Calu3 (cell line): ENCODE results near the gene DNMBP. TPM values are rescaled to one million over a fixed set of nuclear protein-coding genes. Genes with fewer than 3 reads are reported as not detected.
A peak's percentile ranks its signal among the peaks of the same experiment; 100 is the strongest.

Source experiments
- BruUV-seq: library from RNA; stranded (reverse); fragments of 400-500 nt; replicated peaks from 2 replicates; lab custom pipeline; 2021; lab: Mats Ljungman, UMichigan
- CTCF ChIA-PET: fragments of 300-600 bp; sonication (Branson Sonifier 250); formaldehyde crosslinking; loops from one replicate; lab custom pipeline; 2022; ENCODE audit warnings: antibody characterized with exemption; lab: Charles Lee
- DNase-seq: peaks from one replicate; pipeline ENCODE4 v3.0.0; 2022
- H3K27ac Mint-ChIP-seq: one replicate; pipeline ENCODE4 v1.8.0; 2022; ENCODE audit warnings: mixed read lengths; ENCODE audit not compliant: unreplicated experiment
- H3K27me3 Mint-ChIP-seq: one replicate; pipeline ENCODE4 v1.8.0; 2022; ENCODE audit warnings: mixed read lengths; ENCODE audit not compliant: unreplicated experiment
- H3K36me3 Mint-ChIP-seq: one replicate; pipeline ENCODE4 v1.8.0; 2022; ENCODE audit warnings: mild to moderate bottlenecking, moderate library complexity, mixed read lengths; ENCODE audit not compliant: insufficient read depth, unreplicated experiment
- H3K4me1 Mint-ChIP-seq: one replicate; pipeline ENCODE4 v1.8.0; 2022; ENCODE audit warnings: mild to moderate bottlenecking, low read depth, mixed read lengths; ENCODE audit not compliant: unreplicated experiment
- H3K4me3 Mint-ChIP-seq: one replicate; pipeline ENCODE4 v1.8.0; 2022; ENCODE audit warnings: mild to moderate bottlenecking, low read depth, moderate library complexity, mixed read lengths; ENCODE audit not compliant: unreplicated experiment
- H3K9me3 Mint-ChIP-seq: one replicate; pipeline ENCODE4 v1.8.0; 2022; ENCODE audit warnings: low read depth, mixed read lengths; ENCODE audit not compliant: unreplicated experiment
- intact Hi-C: fragments of 100-400 bp; cut with micrococcal nuclease; formaldehyde crosslinking; loops from one replicate; pipeline ENCODE4 v1.10.0; 2022; ENCODE audit not compliant: unreplicated experiment
- total RNA-seq: library from RNA; stranded (reverse); gene quantifications from 2 replicates; pipeline ENCODE4 v1.2.3, GENCODE V29; 2022
- TF ChIP-seq, protein P1 (sequence below): fragments of 200-600 bp; IDR thresholded peaks from one replicate; pipeline ENCODE4 v1.8.0; 2022; ENCODE audit warnings: antibody characterized with exemption; ENCODE audit not compliant: unreplicated experiment

Gene DNMBP
- total RNA-seq, 1 experiment from 2014 or later = 17.6 TPM

GRCh38 chr10:99913831-99914235 lies 95.9 kb downstream of the DNMBP start:
- H3K27ac Mint-ChIP-seq = no peak overlapping the region
- intact Hi-C loops = no loop called here
- H3K4me3 Mint-ChIP-seq = no peak overlapping the region
- TF ChIP-seq, protein P1, sequence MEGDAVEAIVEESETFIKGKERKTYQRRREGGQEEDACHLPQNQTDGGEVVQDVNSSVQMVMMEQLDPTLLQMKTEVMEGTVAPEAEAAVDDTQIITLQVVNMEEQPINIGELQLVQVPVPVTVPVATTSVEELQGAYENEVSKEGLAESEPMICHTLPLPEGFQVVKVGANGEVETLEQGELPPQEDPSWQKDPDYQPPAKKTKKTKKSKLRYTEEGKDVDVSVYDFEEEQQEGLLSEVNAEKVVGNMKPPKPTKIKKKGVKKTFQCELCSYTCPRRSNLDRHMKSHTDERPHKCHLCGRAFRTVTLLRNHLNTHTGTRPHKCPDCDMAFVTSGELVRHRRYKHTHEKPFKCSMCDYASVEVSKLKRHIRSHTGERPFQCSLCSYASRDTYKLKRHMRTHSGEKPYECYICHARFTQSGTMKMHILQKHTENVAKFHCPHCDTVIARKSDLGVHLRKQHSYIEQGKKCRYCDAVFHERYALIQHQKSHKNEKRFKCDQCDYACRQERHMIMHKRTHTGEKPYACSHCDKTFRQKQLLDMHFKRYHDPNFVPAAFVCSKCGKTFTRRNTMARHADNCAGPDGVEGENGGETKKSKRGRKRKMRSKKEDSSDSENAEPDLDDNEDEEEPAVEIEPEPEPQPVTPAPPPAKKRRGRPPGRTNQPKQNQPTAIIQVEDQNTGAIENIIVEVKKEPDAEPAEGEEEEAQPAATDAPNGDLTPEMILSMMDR = no peak
- H3K27me3 Mint-ChIP-seq = no peaks in the 10 kb centered on the region
- peaks cover 12% of the 10 kb centered on the region for H3K4me1 Mint-ChIP-seq
- no peaks in the 10 kb centered on the region for H3K9me3 Mint-ChIP-seq
- H3K36me3 Mint-ChIP-seq = peaks cover 4% of the 10 kb centered on the region
- CTCF ChIA-PET = no interaction called here
- no peak for DNase-seq
- BruUV-seq = no TSS peak

GRCh38 chr10:99912041-99912440 lies 97.7 kb downstream of the DNMBP start:
- Mint-ChIP-seq H3K36me3 (peaks cover 12% of the 10 kb centered on the region), H3K27ac (no peak overlapping the region), H3K4me3 (no peak overlapping the region), H3K27me3 (no peaks in the 10 kb centered on the region), H3K9me3 (no peaks in the 10 kb centered on the region), H3K4me1 (peaks cover 15% of the 10 kb centered on the region)
- TF ChIP-seq, protein P1 = no peak
- DNase-seq = no peak
- BruUV-seq = no TSS peak
- CTCF ChIA-PET = no interaction called here
- intact Hi-C loops = no loop called here

GRCh38 chr10:99908512-99908911 lies 101.2 kb downstream of the DNMBP start:
- TF ChIP-seq, protein P1 = no peak
- H3K4me1 Mint-ChIP-seq = peaks cover 26% of the 10 kb centered on the region

DNA sequence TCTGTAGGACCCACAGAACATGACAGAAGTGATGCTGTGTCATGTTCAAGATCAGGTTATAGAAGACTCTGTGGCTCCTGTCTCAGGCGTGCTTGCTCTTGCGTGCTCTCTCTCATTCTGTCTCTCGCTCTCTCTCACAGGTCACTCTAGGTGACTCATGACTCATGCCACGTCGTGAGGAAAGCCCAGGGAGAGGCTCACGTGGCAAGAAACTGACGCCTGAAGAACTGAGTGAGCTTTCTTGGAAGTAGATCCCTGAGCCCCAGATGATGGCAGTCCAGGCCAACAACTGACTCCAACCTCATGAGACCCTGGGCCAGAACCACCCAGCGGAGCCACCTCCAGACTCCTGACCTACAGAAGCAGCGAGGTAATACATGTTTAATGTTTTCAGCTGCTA lies 103.3 kb downstream of the DNMBP start:
- intact Hi-C loops = loop anchor here (1.0 to 2.0 kb wide), 2 partner anchors 58 to 140 kb away; no protein-coding TSS in a partner anchor
- Mint-ChIP-seq H3K4me1 (peaks cover 26% of the 10 kb centered on the region), H3K27ac (peak overlapping the region; percentile 64), H3K9me3 (no peaks in the 10 kb centered on the region), H3K27me3 (no peaks in the 10 kb centered on the region), H3K36me3 (peaks cover 46% of the 10 kb centered on the region), H3K4me3 (no peak overlapping the region)
- CTCF ChIA-PET = interaction anchor here (0.6 to 1.9 kb wide), 6 partner anchors 21 to 139 kb away, joined by 3 to 13 read pairs (median 5); partner anchors contain the start of gene DNMBP
- TF ChIP-seq, protein P1 = no peak
- no TSS peak for BruUV-seq
- DNase-seq = peak; percentile 67

More at GRCh38 chr10:99908512-99908911, 101.2 kb downstream of the DNMBP start:
- BruUV-seq = no TSS peak
- no peak overlapping the region for H3K4me3 Mint-ChIP-seq
- no peaks in the 10 kb centered on the region for H3K9me3 Mint-ChIP-seq
- intact Hi-C loops = no loop called here
- H3K36me3 Mint-ChIP-seq = peaks cover 36% of the 10 kb centered on the region
- H3K27ac Mint-ChIP-seq = no peak overlapping the region
- H3K27me3 Mint-ChIP-seq = no peaks in the 10 kb centered on the region
- CTCF ChIA-PET = no interaction called here
- no peak for DNase-seq
